HepG2 (cell line): ENCODE results near the gene NCDN. TPM values are rescaled to one million over a fixed set of nuclear protein-coding genes. Genes with fewer than 3 reads are reported as not detected.

Source experiments
- ATAC-seq: fragments of 200-7000 bp; cut with Tn5 transposase; 3 replicates; pipeline ENCODE4 v1.9.1; 2020; ENCODE audit warnings: mild to moderate bottlenecking, moderate library complexity
- BruUV-seq: library from RNA; stranded (reverse); fragments of 400-500 nt; replicated peaks from 2 replicates; lab custom pipeline; 2021; lab: Mats Ljungman, UMichigan
- CTCF ChIA-PET: fragments of 300-600 bp; formaldehyde crosslinking; extraction: SDS; loops from one replicate; lab custom pipeline; 2021; ENCODE audit warnings: low total read pairs, inconsistent platforms, low intra/inter-chr PET ratio; lab: Yijun Ruan, JAX
- POLR2A ChIA-PET: fragments of 350-600 bp; sonication (Branson Sonifier 250); formaldehyde crosslinking; loops from one replicate; lab custom pipeline; 2020; ENCODE audit warnings: antibody characterized with exemption, inconsistent platforms; lab: Yijun Ruan, JAX
- DNase-seq: peaks from one replicate; pipeline ENCODE4 v3.0.0-alpha.2; 2015; ENCODE audit warnings: low spot score
- FAIRE-seq: peaks from 3 replicates; lab custom pipeline; 2011; peaks lifted over from hg19 to GRCh38; lab: Jason Lieb, UNC
- H2AFZ ChIP-seq: one replicate; pipeline ENCODE4 v1.6.1; 2011; ENCODE audit warnings: low read length, inconsistent platforms
- H3K27ac ChIP-seq: fragments of 300-600 bp; 3 replicates; pipeline ENCODE4 v1.8.0; 2011; ENCODE audit warnings: mixed run types, mild to moderate bottlenecking, mixed read lengths, low read length, inconsistent platforms; ENCODE audit not compliant: insufficient read depth; ENCODE audit errors: extremely low read length
- H3K27me3 ChIP-seq, 2 experiments: fragments of 200-600 bp in 1 of 2; 2 replicates in 1 of 2; 3 replicates in 1 of 2; pipeline versions ENCODE4 v1.6.0 to v1.8.0; 2011; ENCODE audit warnings: low read length in 2 of 2, mild to moderate bottlenecking in 2 of 2, moderate library complexity in 2 of 2, inconsistent platforms in 1 of 2; ENCODE audit not compliant: insufficient read depth in 2 of 2, control insufficient read depth in 1 of 2
- H3K36me3 ChIP-seq, 2 experiments: fragments of 200-600 bp in 1 of 2; replicated peaks in 1 of 2; 2 replicates in 1 of 2; 3 replicates in 1 of 2; pipeline versions ENCODE4 v1.5.1 to v1.8.0; 2011; ENCODE audit warnings: low read length in 2 of 2, inconsistent platforms in 1 of 2; ENCODE audit not compliant: insufficient read depth in 2 of 2, control insufficient read depth in 1 of 2
- H3K4me1 ChIP-seq: 2 replicates; pipeline ENCODE4 v1.5.1; 2012; ENCODE audit warnings: low read length, inconsistent platforms; ENCODE audit not compliant: insufficient read depth
- H3K4me2 ChIP-seq: 2 replicates; pipeline ENCODE4 v1.6.0; 2011; ENCODE audit warnings: low read depth, low read length, inconsistent platforms
- H3K4me3 ChIP-seq, 3 experiments: fragments of 200-600 bp in 1 of 3; sonication (generic), shearing (Covaris generic) in 1 of 3; replicated peaks in 1 of 3; 2 replicates each; pipeline ENCODE4 v1.5.1; 2011 to 2016; ENCODE audit warnings: low read length in 3 of 3, inconsistent platforms in 2 of 3, low read depth in 2 of 3, mild to moderate bottlenecking in 2 of 3, control low read depth in 1 of 3, mixed read lengths in 1 of 3; ENCODE audit not compliant: insufficient read depth in 1 of 3
- H3K79me2 ChIP-seq: one replicate; pipeline ENCODE4 v1.6.1; 2011; ENCODE audit warnings: low read length, inconsistent platforms; ENCODE audit not compliant: insufficient read depth
- H3K9ac ChIP-seq: 2 replicates; pipeline ENCODE4 v1.6.0; 2011; ENCODE audit warnings: mild to moderate bottlenecking, low read depth, low read length, inconsistent platforms; ENCODE audit not compliant: insufficient read depth
- H3K9me3 ChIP-seq: 2 replicates; pipeline ENCODE4 v1.5.1; 2012; ENCODE audit warnings: mild to moderate bottlenecking, low read length
- H4K20me1 ChIP-seq: 2 replicates; pipeline ENCODE4 v1.6.0; 2011; ENCODE audit warnings: inconsistent platforms, mild to moderate bottlenecking, low read length, moderate library complexity; ENCODE audit not compliant: insufficient read depth
- HNF4A ChIP-seq: sonication (generic); formaldehyde crosslinking; IDR thresholded peaks from 2 replicates; pipeline ENCODE4 v1.4.0; 2020; ENCODE audit warnings: missing genetic modification reagents
- MEIS1 ChIP-seq: sonication (generic); formaldehyde crosslinking; IDR thresholded peaks from 2 replicates; pipeline ENCODE4 v1.9.0; 2021; ENCODE audit warnings: mild to moderate bottlenecking, missing genetic modification reagents, moderate library complexity, borderline replicate concordance
- MTERF4 ChIP-seq: sonication (generic); formaldehyde crosslinking; IDR thresholded peaks from 2 replicates; pipeline ENCODE4 v1.8.0; 2023; ENCODE audit warnings: mild to moderate bottlenecking, missing genetic modification reagents
- PPARG ChIP-seq: conservative IDR thresholded peaks from 2 replicates; pipeline ENCODE4 v1.6.1; 2016; ENCODE audit warnings: missing biosample characterization, missing genetic modification reagents
- SATB2 ChIP-seq: sonication (generic); formaldehyde crosslinking; IDR thresholded peaks from 2 replicates; pipeline ENCODE4 v1.5.0; 2020; ENCODE audit warnings: missing genetic modification reagents
- SMARCC2 ChIP-seq: fragments of 450-650 bp; IDR thresholded peaks from 2 replicates; pipeline ENCODE4 v1.6.1; 2017; ENCODE audit warnings: antibody characterized with exemption, mild to moderate bottlenecking
- TEAD3 ChIP-seq: optimal IDR thresholded peaks from 2 replicates; pipeline ENCODE3; 2016; ENCODE audit warnings: borderline replicate concordance
- ZNF343 ChIP-seq: sonication (generic); formaldehyde crosslinking; IDR thresholded peaks from 2 replicates; pipeline ENCODE4 v1.4.0; 2020; ENCODE audit warnings: mild to moderate bottlenecking, missing genetic modification reagents
- WGBS: methylation state at CpG from one replicate; pipeline ENCODE4 v1.1.6; 2017; ENCODE audit warnings: low lambda C conversion rate; 5-methylcytosine and 5-hydroxymethylcytosine counted together
- in situ Hi-C: cut with HindIII; loops from 2 replicates; pipeline ENCODE4 v1.10.0; 2017; ENCODE audit warnings: low pct_unique_long_range_greater_than_20kb; ENCODE audit not compliant: extremely low pct_ligation_motif_present
- intact Hi-C: fragments of 100-400 bp; cut with micrococcal nuclease; formaldehyde crosslinking; loops from one replicate; pipeline ENCODE4 v1.10.0; 2022; ENCODE audit not compliant: unreplicated experiment
- polyA plus RNA-seq, 8 experiments: library from polyadenylated mRNA; depleted of rRNA in 3 of 8; stranded (reverse) in 7 of 8; unstranded in 1 of 8; fragments of >200 nt; fragmentation: Illumina TruSeq in 4 of 8; extraction: Trizol in 4 of 8; gene quantifications; 2 replicates each; pipeline versions ENCODE4 v1.2.1 to v1.2.3, GENCODE V29; 2011 to 2016; ENCODE audit warnings: low read depth in 4 of 8, missing spikeins in 1 of 8, mixed read lengths in 1 of 8; ENCODE audit not compliant: insufficient read depth in 1 of 8
- total RNA-seq, 5 experiments: library from RNA; depleted of rRNA; stranded (reverse); fragments of >200 nt; fragmentation: Illumina TruSeq; extraction: Trizol; gene quantifications; 2 replicates each; pipeline ENCODE4 v1.2.3, GENCODE V29; 2016; ENCODE audit warnings: low read depth in 1 of 5
- TF ChIP-seq, protein P1 (sequence below): sonication (generic); formaldehyde crosslinking; IDR thresholded peaks from 2 replicates; pipeline ENCODE4 v1.4.0; 2020; ENCODE audit warnings: missing genetic modification reagents
- TF ChIP-seq, protein P2 (sequence below): sonication (generic); formaldehyde crosslinking; conservative IDR thresholded peaks from 2 replicates; pipeline ENCODE4 v1.4.0; 2020; ENCODE audit warnings: mild to moderate bottlenecking, missing genetic modification reagents, moderate library complexity
- TF ChIP-seq, protein P3 (sequence below): sonication (generic); formaldehyde crosslinking; IDR thresholded peaks from 2 replicates; pipeline ENCODE4 v1.4.0; 2020; ENCODE audit warnings: mild to moderate bottlenecking, low read depth, missing genetic modification reagents

Gene NCDN
- total and polyA plus RNA-seq, 2 of the 13 experiments (the other 11 are each of a cell fraction or from before 2014, with no cell fraction given): 6.6 to 9.3 TPM

DNA sequence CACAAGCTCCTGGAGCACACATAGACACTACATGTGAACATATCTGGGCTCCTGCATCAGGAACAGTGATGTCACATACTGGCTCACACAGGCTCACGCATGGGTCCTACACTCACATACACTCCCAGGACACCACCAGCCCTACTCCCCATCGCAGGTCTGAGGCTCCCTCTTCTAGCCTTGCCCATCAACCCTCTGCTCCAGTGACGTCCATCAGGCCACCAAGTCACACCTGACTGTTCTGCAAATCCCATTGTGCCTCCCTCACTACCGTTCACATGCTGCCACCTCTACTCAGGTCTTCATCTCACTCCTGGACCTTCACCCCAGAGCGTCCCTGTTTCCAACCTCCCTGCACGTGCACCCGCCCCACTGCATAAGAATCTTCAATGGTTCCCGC is 33.6 kb downstream of the NCDN start (continued):
- TF ChIP-seq, protein P1, sequence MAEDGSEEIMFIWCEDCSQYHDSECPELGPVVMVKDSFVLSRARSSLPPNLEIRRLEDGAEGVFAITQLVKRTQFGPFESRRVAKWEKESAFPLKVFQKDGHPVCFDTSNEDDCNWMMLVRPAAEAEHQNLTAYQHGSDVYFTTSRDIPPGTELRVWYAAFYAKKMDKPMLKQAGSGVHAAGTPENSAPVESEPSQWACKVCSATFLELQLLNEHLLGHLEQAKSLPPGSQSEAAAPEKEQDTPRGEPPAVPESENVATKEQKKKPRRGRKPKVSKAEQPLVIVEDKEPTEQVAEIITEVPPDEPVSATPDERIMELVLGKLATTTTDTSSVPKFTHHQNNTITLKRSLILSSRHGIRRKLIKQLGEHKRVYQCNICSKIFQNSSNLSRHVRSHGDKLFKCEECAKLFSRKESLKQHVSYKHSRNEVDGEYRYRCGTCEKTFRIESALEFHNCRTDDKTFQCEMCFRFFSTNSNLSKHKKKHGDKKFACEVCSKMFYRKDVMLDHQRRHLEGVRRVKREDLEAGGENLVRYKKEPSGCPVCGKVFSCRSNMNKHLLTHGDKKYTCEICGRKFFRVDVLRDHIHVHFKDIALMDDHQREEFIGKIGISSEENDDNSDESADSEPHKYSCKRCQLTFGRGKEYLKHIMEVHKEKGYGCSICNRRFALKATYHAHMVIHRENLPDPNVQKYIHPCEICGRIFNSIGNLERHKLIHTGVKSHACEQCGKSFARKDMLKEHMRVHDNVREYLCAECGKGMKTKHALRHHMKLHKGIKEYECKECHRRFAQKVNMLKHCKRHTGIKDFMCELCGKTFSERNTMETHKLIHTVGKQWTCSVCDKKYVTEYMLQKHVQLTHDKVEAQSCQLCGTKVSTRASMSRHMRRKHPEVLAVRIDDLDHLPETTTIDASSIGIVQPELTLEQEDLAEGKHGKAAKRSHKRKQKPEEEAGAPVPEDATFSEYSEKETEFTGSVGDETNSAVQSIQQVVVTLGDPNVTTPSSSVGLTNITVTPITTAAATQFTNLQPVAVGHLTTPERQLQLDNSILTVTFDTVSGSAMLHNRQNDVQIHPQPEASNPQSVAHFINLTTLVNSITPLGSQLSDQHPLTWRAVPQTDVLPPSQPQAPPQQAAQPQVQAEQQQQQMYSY (CRISPR knock-in tag): no peak
- no peak for TF ChIP-seq SMARCC2
- TF ChIP-seq TEAD3 (CRISPR knock-in tag): no peak
- no peak for TF ChIP-seq MEIS1 (CRISPR knock-in tag)
- TF ChIP-seq MTERF4 (CRISPR knock-in tag): no peak

- Histone ChIP-seq H3K4me1 (peaks cover 15% of the 10 kb centered on the region), H4K20me1 (no peaks in the 10 kb centered on the region), H2AFZ (no peak overlapping the region), H3K27me3 (no peaks in the 10 kb centered on the region), H3K36me3 (peaks cover 0 to 4% of the 10 kb centered on the region in 2 experiments; a peak in 1 of 5 replicates), H3K9ac (no peak overlapping the region), H3K79me2 (no peaks in the 10 kb centered on the region), H3K9me3 (no peaks in the 10 kb centered on the region), H3K27ac (no peak overlapping the region), H3K4me2 (peak overlapping the region; percentile 20; the same call in 1 of the 2 replicates), H3K4me3 (no peak overlapping the region)
- ChIA-PET POLR2A (interaction anchor here (1.4 kb wide), 1 partner anchor 17 kb away, joined by 3 read pairs; no protein-coding TSS in a partner anchor), CTCF (no interaction called here)
- WGBS: 44% methylated on average over 8 of the region's 8 CpGs
- in situ Hi-C loops (no loop called here), intact Hi-C loops (loop anchor here (2.0 kb wide), 1 partner anchor 18 kb away; no protein-coding TSS in a partner anchor)
- BruUV-seq: no TSS peak
- ATAC-seq: peak; percentile 50
- FAIRE-seq: no peak
- DNase-seq: no peak
- TF ChIP-seq ZNF343 (CRISPR knock-in tag): no peak
- TF ChIP-seq, protein P2, sequence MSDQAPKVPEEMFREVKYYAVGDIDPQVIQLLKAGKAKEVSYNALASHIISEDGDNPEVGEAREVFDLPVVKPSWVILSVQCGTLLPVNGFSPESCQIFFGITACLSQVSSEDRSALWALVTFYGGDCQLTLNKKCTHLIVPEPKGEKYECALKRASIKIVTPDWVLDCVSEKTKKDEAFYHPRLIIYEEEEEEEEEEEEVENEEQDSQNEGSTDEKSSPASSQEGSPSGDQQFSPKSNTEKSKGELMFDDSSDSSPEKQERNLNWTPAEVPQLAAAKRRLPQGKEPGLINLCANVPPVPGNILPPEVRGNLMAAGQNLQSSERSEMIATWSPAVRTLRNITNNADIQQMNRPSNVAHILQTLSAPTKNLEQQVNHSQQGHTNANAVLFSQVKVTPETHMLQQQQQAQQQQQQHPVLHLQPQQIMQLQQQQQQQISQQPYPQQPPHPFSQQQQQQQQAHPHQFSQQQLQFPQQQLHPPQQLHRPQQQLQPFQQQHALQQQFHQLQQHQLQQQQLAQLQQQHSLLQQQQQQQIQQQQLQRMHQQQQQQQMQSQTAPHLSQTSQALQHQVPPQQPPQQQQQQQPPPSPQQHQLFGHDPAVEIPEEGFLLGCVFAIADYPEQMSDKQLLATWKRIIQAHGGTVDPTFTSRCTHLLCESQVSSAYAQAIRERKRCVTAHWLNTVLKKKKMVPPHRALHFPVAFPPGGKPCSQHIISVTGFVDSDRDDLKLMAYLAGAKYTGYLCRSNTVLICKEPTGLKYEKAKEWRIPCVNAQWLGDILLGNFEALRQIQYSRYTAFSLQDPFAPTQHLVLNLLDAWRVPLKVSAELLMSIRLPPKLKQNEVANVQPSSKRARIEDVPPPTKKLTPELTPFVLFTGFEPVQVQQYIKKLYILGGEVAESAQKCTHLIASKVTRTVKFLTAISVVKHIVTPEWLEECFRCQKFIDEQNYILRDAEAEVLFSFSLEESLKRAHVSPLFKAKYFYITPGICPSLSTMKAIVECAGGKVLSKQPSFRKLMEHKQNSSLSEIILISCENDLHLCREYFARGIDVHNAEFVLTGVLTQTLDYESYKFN (CRISPR knock-in tag): peak; percentile 41; the same call in 1 of the 2 replicates
- TF ChIP-seq HNF4A (CRISPR knock-in tag): peak; percentile 5; the same call in 1 of the 2 replicates
- TF ChIP-seq, protein P3, sequence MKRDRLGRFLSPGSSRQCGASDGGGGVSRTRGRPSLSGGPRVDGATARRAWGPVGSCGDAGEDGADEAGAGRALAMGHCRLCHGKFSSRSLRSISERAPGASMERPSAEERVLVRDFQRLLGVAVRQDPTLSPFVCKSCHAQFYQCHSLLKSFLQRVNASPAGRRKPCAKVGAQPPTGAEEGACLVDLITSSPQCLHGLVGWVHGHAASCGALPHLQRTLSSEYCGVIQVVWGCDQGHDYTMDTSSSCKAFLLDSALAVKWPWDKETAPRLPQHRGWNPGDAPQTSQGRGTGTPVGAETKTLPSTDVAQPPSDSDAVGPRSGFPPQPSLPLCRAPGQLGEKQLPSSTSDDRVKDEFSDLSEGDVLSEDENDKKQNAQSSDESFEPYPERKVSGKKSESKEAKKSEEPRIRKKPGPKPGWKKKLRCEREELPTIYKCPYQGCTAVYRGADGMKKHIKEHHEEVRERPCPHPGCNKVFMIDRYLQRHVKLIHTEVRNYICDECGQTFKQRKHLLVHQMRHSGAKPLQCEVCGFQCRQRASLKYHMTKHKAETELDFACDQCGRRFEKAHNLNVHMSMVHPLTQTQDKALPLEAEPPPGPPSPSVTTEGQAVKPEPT (CRISPR knock-in tag): no peak
- no peak for TF ChIP-seq SATB2
- peak; percentile 74 for TF ChIP-seq PPARG (CRISPR knock-in tag)
Observed at GRCh38 chr1:35592991-35593769, 35.6 kb downstream of the NCDN start.
